Measurements from ENCODE around the gene ELL. TPM values are rescaled to one million over a fixed set of nuclear protein-coding genes. Genes with fewer than 3 reads are reported as not detected.

ELL gene
- total RNA-seq, 1 donor from 2014 or later, result 7.9 TPM

DNA sequence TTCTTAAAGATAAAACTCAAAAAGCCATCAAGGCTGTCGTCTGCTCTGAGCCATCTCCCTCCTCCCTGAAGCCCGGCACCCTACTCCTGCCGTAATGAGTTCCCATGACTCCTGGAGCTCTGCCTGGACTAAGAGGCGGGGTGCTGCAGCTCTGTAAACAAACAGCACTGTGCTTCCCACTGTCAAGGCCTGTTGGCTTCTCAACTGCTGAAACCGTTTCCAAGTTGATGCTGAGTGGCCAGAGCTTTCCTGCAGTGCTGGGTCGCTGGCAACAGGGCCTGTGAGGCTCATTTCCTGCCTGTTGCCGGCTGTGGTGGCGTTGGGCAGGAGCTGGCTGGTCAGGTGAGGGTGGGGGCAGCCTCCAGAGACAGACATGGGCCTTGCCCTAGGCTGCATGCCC lies 57.2 kb downstream of the ELL start:
- peak; percentile 83 for DNase-seq
- no peaks in the 10 kb centered on the region for H3K9me3 ChIP-seq (replicated peaks)
- H3K4me1 ChIP-seq, result peaks cover 81% of the 10 kb centered on the region
- H3K27me3 ChIP-seq (ENCODE audit: low read depth), result no peaks in the 10 kb centered on the region
- peak overlapping the region; percentile 90 for H3K27ac ChIP-seq (replicated peaks)
- H3K4me3 ChIP-seq, result peak overlapping the region; percentile 20
- intact Hi-C loops (cut with micrococcal nuclease), result loop anchor here (5.0 kb wide), 1 partner anchor 58 kb away; the partner anchor contains the start of gene ELL
- TF ChIP-seq, protein P1, sequence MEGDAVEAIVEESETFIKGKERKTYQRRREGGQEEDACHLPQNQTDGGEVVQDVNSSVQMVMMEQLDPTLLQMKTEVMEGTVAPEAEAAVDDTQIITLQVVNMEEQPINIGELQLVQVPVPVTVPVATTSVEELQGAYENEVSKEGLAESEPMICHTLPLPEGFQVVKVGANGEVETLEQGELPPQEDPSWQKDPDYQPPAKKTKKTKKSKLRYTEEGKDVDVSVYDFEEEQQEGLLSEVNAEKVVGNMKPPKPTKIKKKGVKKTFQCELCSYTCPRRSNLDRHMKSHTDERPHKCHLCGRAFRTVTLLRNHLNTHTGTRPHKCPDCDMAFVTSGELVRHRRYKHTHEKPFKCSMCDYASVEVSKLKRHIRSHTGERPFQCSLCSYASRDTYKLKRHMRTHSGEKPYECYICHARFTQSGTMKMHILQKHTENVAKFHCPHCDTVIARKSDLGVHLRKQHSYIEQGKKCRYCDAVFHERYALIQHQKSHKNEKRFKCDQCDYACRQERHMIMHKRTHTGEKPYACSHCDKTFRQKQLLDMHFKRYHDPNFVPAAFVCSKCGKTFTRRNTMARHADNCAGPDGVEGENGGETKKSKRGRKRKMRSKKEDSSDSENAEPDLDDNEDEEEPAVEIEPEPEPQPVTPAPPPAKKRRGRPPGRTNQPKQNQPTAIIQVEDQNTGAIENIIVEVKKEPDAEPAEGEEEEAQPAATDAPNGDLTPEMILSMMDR (IDR thresholded peaks at IDR 0.05; ENCODE audit: borderline replicate concordance), result no peak
- peaks cover 20% of the 10 kb centered on the region for H3K36me3 ChIP-seq

DNA sequence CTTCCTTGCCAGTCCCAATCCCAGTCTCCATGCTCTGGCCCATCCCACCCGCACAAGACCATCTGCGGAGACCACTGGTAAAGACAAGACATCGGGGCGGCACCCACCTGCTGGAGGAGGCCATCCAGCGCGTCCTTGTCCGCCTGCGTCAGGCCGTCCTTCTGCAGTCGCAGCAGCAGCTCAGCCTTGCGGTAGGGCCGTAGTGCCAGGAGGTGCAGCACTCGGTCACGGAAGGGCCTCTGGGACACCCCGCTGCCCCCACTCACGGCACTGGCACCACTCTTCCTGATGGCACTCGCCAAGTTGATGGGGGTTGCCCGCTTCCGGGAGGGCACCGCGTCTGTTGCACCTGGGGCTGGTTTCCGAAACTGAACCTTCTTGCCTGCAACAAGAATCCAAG lies 60.4 kb downstream of the ELL start:
- Histone ChIP-seq H3K27me3 (ENCODE audit: low read depth) (no peaks in the 10 kb centered on the region), H3K36me3 (peaks cover 26% of the 10 kb centered on the region), H3K27ac (replicated peaks) (peak overlapping the region; percentile 91), H3K4me1 (peaks cover 88% of the 10 kb centered on the region), H3K4me3 (no peak overlapping the region), H3K9me3 (replicated peaks) (no peaks in the 10 kb centered on the region)
- intact Hi-C loops (cut with micrococcal nuclease), result no loop called here
- no peak for DNase-seq
- TF ChIP-seq, protein P1 (IDR thresholded peaks at IDR 0.05; ENCODE audit: borderline replicate concordance), result no peak

DNA sequence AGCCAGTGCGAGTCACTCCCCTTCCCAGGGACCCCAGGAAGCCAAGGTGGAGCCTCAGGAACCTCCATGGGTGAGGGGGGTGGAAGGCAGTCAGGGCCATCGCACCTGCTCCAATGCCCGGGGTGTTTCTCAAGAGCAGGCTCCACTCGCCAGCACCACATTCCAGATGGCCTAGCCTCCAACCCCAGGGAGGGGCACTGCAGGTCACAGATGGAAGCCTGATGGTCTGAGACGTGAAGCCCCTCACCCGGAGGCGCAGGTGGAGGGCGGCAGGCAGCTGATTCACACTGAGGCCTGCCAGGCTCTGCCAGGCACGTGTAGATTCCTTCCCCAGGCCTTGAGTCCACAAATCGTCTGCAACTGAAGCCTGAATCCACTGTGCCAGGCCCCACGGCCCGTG lies 61.0 kb downstream of the ELL start:
- Histone ChIP-seq H3K9me3 (replicated peaks) (no peaks in the 10 kb centered on the region), H3K4me3 (peak overlapping the region; percentile 0), H3K36me3 (peaks cover 31% of the 10 kb centered on the region), H3K27me3 (ENCODE audit: low read depth) (no peaks in the 10 kb centered on the region), H3K27ac (replicated peaks) (peak overlapping the region; percentile 91), H3K4me1 (peaks cover 86% of the 10 kb centered on the region)
- intact Hi-C loops (cut with micrococcal nuclease), result no loop called here
- TF ChIP-seq, protein P1 (IDR thresholded peaks at IDR 0.05; ENCODE audit: borderline replicate concordance), result no peak
- no peak for DNase-seq

DNA sequence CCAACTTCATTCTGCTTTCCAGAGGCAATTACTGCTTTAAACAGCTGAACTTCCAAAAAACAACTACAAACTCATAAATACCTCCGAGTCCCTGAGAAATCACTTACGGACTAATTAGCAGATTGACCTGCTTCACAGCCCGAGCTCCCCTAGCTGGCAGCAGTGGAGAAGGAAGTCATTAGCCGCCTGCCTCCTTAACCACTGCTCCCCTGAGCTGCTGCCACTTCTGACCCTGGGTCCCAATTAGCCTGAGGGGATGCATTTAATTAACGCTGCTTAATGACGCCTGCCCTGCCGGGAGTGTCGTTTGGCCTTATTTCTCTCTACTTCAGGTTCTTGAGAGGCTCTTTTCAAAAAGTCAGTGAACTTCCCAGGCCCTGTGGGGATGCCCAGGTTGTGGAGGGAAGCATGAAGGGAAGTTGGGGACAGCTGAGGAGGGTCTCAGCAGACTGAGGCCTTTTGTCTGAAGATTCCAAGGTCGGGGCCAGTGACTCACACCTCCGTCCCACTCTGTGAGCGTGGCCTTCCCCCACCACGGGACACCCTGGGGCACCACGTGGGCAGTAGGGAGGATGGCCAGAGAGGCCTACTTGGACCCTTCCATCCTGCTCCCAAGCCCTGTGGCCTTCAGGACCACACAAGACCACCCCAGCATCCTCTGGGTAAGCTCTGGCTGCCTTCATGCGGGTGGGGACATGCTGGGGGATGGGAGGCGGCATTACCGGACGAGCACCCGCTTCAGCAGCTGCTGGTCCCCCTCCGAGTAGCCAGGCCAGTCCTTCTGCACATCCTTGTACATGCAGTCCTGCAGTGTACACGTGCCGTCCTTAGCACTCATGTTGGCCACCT lies 64.2 kb downstream of the ELL start:
- H3K27ac ChIP-seq (replicated peaks), result peak overlapping the region; percentile 91
- intact Hi-C loops (cut with micrococcal nuclease), result no loop called here
- no peak for DNase-seq
- peaks cover 41% of the 10 kb centered on the region for H3K36me3 ChIP-seq
- no peak overlapping the region for H3K4me3 ChIP-seq
- H3K27me3 ChIP-seq (ENCODE audit: low read depth), result no peaks in the 10 kb centered on the region
- no peaks in the 10 kb centered on the region for H3K9me3 ChIP-seq (replicated peaks)
- TF ChIP-seq, protein P1 (IDR thresholded peaks at IDR 0.05; ENCODE audit: borderline replicate concordance), result no peak
- peaks cover 62% of the 10 kb centered on the region for H3K4me1 ChIP-seq

DNA sequence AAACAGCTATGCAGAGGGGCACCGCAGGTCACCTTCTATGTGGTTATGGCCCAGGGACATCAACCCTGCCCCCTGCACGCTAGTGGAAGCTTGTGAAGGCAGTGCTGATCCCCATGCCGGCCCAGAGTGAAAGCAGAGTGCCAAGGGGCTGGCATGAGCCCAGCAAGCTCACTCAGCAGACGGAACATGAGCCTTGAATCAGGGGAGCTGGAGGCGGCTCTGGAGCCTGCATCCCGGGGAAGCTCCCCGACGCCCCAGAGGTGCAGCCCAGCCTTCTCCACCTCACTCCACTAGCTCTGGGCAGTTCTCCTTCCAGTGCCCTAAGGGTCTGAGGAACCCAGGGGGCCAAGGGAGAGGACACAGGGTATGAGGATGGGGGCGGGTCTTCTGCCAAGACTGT lies 64.9 kb downstream of the ELL start:
- Histone ChIP-seq H3K4me1 (peaks cover 59% of the 10 kb centered on the region), H3K36me3 (peaks cover 44% of the 10 kb centered on the region), H3K9me3 (replicated peaks) (no peaks in the 10 kb centered on the region), H3K27ac (replicated peaks) (peak overlapping the region; percentile 71), H3K27me3 (ENCODE audit: low read depth) (no peaks in the 10 kb centered on the region), H3K4me3 (no peak overlapping the region)
- TF ChIP-seq, protein P1 (IDR thresholded peaks at IDR 0.05; ENCODE audit: borderline replicate concordance), result no peak
- intact Hi-C loops (cut with micrococcal nuclease), result no loop called here
- DNase-seq, result peak; percentile 63

Measured in left ventricle myocardium inferior (tissue), 1 donor.